Measurements from ENCODE around the gene DDC.

The DDC gene

GRCh38 chr7:50491209-50491608 is 74.0 kb downstream of the DDC start:
- TF ChIP-seq FOXM1 (IDR thresholded peaks at IDR 0.05; ENCODE audit: borderline replicate concordance, low read depth): no peak
- TF ChIP-seq TAF1 (IDR thresholded peaks at IDR 0.05; ENCODE audit: low read depth): no peak
- TF ChIP-seq CEBPB (IDR thresholded peaks at IDR 0.05): no peak
- no peak for TF ChIP-seq CREB1 (IDR thresholded peaks at IDR 0.05; ENCODE audit: low read depth)
- no peak for TF ChIP-seq TCF12 (IDR thresholded peaks at IDR 0.05; ENCODE audit: low read depth)
- no peak for TF ChIP-seq ZBTB7A (IDR thresholded peaks at IDR 0.05; ENCODE audit: low read depth)
- TF ChIP-seq EP300 (IDR thresholded peaks at IDR 0.05; ENCODE audit: borderline replicate concordance): no peak
- TF ChIP-seq, protein P1, sequence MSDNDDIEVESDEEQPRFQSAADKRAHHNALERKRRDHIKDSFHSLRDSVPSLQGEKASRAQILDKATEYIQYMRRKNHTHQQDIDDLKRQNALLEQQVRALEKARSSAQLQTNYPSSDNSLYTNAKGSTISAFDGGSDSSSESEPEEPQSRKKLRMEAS (IDR thresholded peaks at IDR 0.05): no peak
- TF ChIP-seq RAD21 (IDR thresholded peaks at IDR 0.05; ENCODE audit: low read depth): no peak
- no peak for TF ChIP-seq NFIC (IDR thresholded peaks at IDR 0.05)
- TF ChIP-seq, protein P2, sequence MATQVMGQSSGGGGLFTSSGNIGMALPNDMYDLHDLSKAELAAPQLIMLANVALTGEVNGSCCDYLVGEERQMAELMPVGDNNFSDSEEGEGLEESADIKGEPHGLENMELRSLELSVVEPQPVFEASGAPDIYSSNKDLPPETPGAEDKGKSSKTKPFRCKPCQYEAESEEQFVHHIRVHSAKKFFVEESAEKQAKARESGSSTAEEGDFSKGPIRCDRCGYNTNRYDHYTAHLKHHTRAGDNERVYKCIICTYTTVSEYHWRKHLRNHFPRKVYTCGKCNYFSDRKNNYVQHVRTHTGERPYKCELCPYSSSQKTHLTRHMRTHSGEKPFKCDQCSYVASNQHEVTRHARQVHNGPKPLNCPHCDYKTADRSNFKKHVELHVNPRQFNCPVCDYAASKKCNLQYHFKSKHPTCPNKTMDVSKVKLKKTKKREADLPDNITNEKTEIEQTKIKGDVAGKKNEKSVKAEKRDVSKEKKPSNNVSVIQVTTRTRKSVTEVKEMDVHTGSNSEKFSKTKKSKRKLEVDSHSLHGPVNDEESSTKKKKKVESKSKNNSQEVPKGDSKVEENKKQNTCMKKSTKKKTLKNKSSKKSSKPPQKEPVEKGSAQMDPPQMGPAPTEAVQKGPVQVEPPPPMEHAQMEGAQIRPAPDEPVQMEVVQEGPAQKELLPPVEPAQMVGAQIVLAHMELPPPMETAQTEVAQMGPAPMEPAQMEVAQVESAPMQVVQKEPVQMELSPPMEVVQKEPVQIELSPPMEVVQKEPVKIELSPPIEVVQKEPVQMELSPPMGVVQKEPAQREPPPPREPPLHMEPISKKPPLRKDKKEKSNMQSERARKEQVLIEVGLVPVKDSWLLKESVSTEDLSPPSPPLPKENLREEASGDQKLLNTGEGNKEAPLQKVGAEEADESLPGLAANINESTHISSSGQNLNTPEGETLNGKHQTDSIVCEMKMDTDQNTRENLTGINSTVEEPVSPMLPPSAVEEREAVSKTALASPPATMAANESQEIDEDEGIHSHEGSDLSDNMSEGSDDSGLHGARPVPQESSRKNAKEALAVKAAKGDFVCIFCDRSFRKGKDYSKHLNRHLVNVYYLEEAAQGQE (IDR thresholded peaks at IDR 0.05; ENCODE audit: low read depth): no peak
- TF ChIP-seq YY1 (IDR thresholded peaks at IDR 0.05; ENCODE audit: low read depth): no peak
- TF ChIP-seq USF1 (IDR thresholded peaks at IDR 0.05): no peak

GRCh38 chr7:50488379-50488778 is 76.8 kb downstream of the DDC start:
- TF ChIP-seq NFIC (IDR thresholded peaks at IDR 0.05): no peak
- TF ChIP-seq USF1 (IDR thresholded peaks at IDR 0.05): no peak

- TF ChIP-seq TEAD4 (IDR thresholded peaks at IDR 0.05) (no peak), RAD21 (IDR thresholded peaks at IDR 0.05; ENCODE audit: low read depth) (no peak), NFIC (IDR thresholded peaks at IDR 0.05) (no peak), TCF12 (IDR thresholded peaks at IDR 0.05; ENCODE audit: low read depth) (no peak), YY1 (IDR thresholded peaks at IDR 0.05; ENCODE audit: low read depth) (no peak), TAF1 (IDR thresholded peaks at IDR 0.05; ENCODE audit: low read depth) (no peak), EP300 (IDR thresholded peaks at IDR 0.05; ENCODE audit: borderline replicate concordance) (no peak), USF1 (IDR thresholded peaks at IDR 0.05) (no peak), ZBTB7A (IDR thresholded peaks at IDR 0.05; ENCODE audit: low read depth) (no peak), CREB1 (IDR thresholded peaks at IDR 0.05; ENCODE audit: low read depth) (no peak)
- TF ChIP-seq, protein P1 (IDR thresholded peaks at IDR 0.05): no peak
- TF ChIP-seq, protein P2 (IDR thresholded peaks at IDR 0.05; ENCODE audit: low read depth): no peak
Observed at GRCh38 chr7:50486512-50486911, 78.7 kb downstream of the DDC start.

GRCh38 chr7:50481867-50482266 is 83.3 kb downstream of the DDC start:
- TF ChIP-seq, protein P2 (IDR thresholded peaks at IDR 0.05; ENCODE audit: low read depth): no peak

DNA sequence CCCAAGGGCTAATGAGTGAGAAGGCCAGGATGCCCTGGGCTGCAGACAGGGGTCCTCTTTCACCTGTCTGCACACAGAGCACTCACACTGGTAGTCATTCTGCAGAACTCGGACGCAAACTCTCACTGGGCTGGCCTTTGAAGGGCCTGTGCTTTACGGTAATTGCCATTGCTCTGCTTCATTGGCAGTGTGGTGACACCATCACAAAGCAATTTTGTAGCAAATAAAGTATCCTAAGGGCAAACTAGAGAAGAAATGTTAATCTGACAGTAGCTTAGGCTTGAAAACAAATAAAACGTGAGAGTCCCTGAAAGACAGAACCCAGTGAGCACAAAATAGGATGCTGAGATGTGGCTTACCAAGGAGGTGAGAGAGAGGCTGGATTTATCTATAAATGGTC is 84.4 kb downstream of the DDC start:
- TF ChIP-seq NFIC (IDR thresholded peaks at IDR 0.05): no peak
- TF ChIP-seq RAD21 (IDR thresholded peaks at IDR 0.05; ENCODE audit: low read depth): no peak
- TF ChIP-seq FOXM1 (IDR thresholded peaks at IDR 0.05; ENCODE audit: borderline replicate concordance, low read depth): no peak
- no peak for TF ChIP-seq EGR1 (IDR thresholded peaks at IDR 0.05)
- TF ChIP-seq, protein P2 (IDR thresholded peaks at IDR 0.05; ENCODE audit: low read depth): no peak
- no peak for TF ChIP-seq USF1 (IDR thresholded peaks at IDR 0.05)
- TF ChIP-seq CEBPB (IDR thresholded peaks at IDR 0.05): no peak
- TF ChIP-seq, protein P1 (IDR thresholded peaks at IDR 0.05): no peak
- TF ChIP-seq TEAD4 (IDR thresholded peaks at IDR 0.05): no peak
- no peak for TF ChIP-seq EP300 (IDR thresholded peaks at IDR 0.05; ENCODE audit: borderline replicate concordance)
- TF ChIP-seq ZBTB7A (IDR thresholded peaks at IDR 0.05; ENCODE audit: low read depth): no peak
- no peak for TF ChIP-seq TCF12 (IDR thresholded peaks at IDR 0.05; ENCODE audit: low read depth)
- TF ChIP-seq CREB1 (IDR thresholded peaks at IDR 0.05; ENCODE audit: low read depth): no peak
- TF ChIP-seq YY1 (IDR thresholded peaks at IDR 0.05; ENCODE audit: low read depth): no peak
- no peak for TF ChIP-seq TAF1 (IDR thresholded peaks at IDR 0.05; ENCODE audit: low read depth)
